ENCODE measurements around the gene NR2C1.

DNA sequence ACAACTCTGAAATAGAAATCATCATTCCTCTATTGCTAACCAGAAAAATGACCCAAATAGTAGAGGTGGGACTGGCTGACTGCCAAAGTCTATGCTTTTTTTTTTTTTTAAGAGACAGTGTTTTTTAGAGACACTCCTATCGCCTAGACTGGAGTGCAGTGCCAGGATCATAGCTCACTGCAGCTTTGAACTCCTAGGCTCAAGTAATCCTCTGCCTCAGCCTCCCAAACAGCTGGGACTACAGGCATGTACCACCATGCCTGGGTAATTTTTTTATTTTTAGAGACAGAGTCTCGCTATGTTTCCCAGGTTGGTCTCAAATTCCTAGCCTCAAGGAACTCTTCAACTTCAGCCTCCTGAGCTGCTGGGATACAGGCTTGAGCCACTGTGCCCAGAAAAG lies 19.2 kb downstream of the NR2C1 start:
- TF ChIP-seq SAP30 (IDR thresholded peaks at IDR 0.05; ENCODE audit: insufficient read depth, insufficient replicate concordance, low read length) (no peak), POLR2A (IDR thresholded peaks at IDR 0.05; ENCODE audit: control extremely low read depth in 1 of 2, low read depth in 2 of 2, low read length in 2 of 2) (no peak), NANOG (IDR thresholded peaks at IDR 0.05; ENCODE audit: insufficient read depth, low read depth, low read length, poor library complexity, severe bottlenecking) (no peak), YY1 (IDR thresholded peaks at IDR 0.05; ENCODE audit: low read depth, low read length) (no peak), KDM1A (IDR thresholded peaks at IDR 0.05; ENCODE audit: borderline replicate concordance, low read length) (no peak), EP300 (IDR thresholded peaks at IDR 0.05; ENCODE audit: borderline replicate concordance in 1 of 2, low read depth in 2 of 2, low read length in 2 of 2) (no peak), EZH2 (IDR thresholded peaks at IDR 0.05; ENCODE audit: low read depth, low read length, severe bottlenecking) (no peak), MAX (IDR thresholded peaks at IDR 0.05) (no peak), JUN (IDR thresholded peaks at IDR 0.05; ENCODE audit: low read depth, low read length) (no peak)
- TF ChIP-seq, protein P1, sequence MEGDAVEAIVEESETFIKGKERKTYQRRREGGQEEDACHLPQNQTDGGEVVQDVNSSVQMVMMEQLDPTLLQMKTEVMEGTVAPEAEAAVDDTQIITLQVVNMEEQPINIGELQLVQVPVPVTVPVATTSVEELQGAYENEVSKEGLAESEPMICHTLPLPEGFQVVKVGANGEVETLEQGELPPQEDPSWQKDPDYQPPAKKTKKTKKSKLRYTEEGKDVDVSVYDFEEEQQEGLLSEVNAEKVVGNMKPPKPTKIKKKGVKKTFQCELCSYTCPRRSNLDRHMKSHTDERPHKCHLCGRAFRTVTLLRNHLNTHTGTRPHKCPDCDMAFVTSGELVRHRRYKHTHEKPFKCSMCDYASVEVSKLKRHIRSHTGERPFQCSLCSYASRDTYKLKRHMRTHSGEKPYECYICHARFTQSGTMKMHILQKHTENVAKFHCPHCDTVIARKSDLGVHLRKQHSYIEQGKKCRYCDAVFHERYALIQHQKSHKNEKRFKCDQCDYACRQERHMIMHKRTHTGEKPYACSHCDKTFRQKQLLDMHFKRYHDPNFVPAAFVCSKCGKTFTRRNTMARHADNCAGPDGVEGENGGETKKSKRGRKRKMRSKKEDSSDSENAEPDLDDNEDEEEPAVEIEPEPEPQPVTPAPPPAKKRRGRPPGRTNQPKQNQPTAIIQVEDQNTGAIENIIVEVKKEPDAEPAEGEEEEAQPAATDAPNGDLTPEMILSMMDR (IDR thresholded peaks at IDR 0.05; ENCODE audit: control extremely low read depth in 1 of 3, insufficient read depth in 1 of 3, low read depth in 1 of 3, low read length in 3 of 3) = no peak
- TF ChIP-seq, protein P2, sequence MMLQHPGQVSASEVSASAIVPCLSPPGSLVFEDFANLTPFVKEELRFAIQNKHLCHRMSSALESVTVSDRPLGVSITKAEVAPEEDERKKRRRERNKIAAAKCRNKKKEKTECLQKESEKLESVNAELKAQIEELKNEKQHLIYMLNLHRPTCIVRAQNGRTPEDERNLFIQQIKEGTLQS (IDR thresholded peaks at IDR 0.05; ENCODE audit: insufficient read depth, low read depth, low read length) = no peak
